ENCODE results near the gene FAM118B.

- no peak for TF ChIP-seq POLR2A (IDR thresholded peaks at IDR 0.05)
- TF ChIP-seq, protein P1, sequence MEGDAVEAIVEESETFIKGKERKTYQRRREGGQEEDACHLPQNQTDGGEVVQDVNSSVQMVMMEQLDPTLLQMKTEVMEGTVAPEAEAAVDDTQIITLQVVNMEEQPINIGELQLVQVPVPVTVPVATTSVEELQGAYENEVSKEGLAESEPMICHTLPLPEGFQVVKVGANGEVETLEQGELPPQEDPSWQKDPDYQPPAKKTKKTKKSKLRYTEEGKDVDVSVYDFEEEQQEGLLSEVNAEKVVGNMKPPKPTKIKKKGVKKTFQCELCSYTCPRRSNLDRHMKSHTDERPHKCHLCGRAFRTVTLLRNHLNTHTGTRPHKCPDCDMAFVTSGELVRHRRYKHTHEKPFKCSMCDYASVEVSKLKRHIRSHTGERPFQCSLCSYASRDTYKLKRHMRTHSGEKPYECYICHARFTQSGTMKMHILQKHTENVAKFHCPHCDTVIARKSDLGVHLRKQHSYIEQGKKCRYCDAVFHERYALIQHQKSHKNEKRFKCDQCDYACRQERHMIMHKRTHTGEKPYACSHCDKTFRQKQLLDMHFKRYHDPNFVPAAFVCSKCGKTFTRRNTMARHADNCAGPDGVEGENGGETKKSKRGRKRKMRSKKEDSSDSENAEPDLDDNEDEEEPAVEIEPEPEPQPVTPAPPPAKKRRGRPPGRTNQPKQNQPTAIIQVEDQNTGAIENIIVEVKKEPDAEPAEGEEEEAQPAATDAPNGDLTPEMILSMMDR (IDR thresholded peaks at IDR 0.05): no peak
Measured at GRCh38 chr11:126233391-126233790, 21.8 kb downstream of the FAM118B start.
